Neural crest cell (in vitro differentiated cells): ENCODE data around the gene GLRA2. TPM values are rescaled to one million over a fixed set of nuclear protein-coding genes. Genes with fewer than 3 reads are reported as not detected.
"Not testable (repeated sequence)": the region's sequence is repeated elsewhere in the genome, so short reads cannot be mapped to it uniquely, and the experiment has no call there.

Experiments used
- DNase-seq: peaks from one replicate; pipeline ENCODE4 v3.0.0; 2021; ENCODE audit warnings: low read depth, mixed read lengths, low spot score
- H3K27ac Mint-ChIP-seq: one replicate; pipeline ENCODE4 v1.8.0; 2021; ENCODE audit warnings: mild to moderate bottlenecking, mixed read lengths; ENCODE audit not compliant: unreplicated experiment
- H3K27me3 Mint-ChIP-seq: 2 replicates; pipeline ENCODE4 v1.8.0; 2021; ENCODE audit warnings: low read depth, mild to moderate bottlenecking, mixed read lengths
- H3K36me3 Mint-ChIP-seq: 2 replicates; pipeline ENCODE4 v1.8.0; 2021; ENCODE audit warnings: low read depth, mild to moderate bottlenecking, mixed read lengths
- H3K4me1 Mint-ChIP-seq: 2 replicates; pipeline ENCODE4 v1.8.0; 2021; ENCODE audit warnings: mixed read lengths
- H3K4me3 Mint-ChIP-seq: one replicate; pipeline ENCODE4 v1.8.0; 2021; ENCODE audit warnings: mild to moderate bottlenecking, mixed read lengths
- H3K9me3 Mint-ChIP-seq: 2 replicates; pipeline ENCODE4 v1.8.0; 2021; ENCODE audit warnings: mixed read lengths
- CTCF ChIP-seq: fragments of 200-600 bp; sonication (generic); conservative IDR thresholded peaks from 2 replicates; pipeline ENCODE4 v1.5.0; 2021; ENCODE audit warnings: antibody characterized with exemption, mild to moderate bottlenecking
- total RNA-seq: library from RNA; stranded (reverse); gene quantifications from 2 replicates; pipeline ENCODE4 v1.2.1, GENCODE V29; 2021

Gene GLRA2
- total RNA-seq, 1 donor from 2014 or later = 1.3 TPM

GRCh38 chrX:14675500-14675899 is 146.2 kb downstream of the GLRA2 start:
- TF ChIP-seq CTCF = no peak
- peaks cover 17% of the 10 kb centered on the region for H3K9me3 Mint-ChIP-seq

DNA sequence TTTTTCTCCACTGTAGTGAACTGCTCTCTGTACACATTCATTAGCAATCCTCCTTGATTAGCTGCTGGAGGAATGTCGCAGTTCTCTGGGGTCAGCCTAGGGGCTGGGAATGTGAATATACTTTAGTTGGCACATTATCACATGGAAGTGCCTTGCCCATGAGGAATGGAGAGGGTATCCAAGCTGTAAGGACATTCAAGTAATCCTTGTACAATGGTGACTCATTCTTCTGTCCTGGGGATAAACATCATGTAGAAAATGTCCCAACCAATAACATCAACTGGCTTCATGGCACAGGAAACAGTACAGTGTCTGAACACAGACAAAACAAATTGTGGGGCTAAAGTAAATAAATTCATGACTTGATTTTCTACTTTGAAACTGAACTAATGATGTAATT is 147.1 kb downstream of the GLRA2 start:
- Mint-ChIP-seq H3K27me3 (no peaks in the 10 kb centered on the region), H3K4me1 (no peaks in the 10 kb centered on the region), H3K9me3 (peaks cover 21% of the 10 kb centered on the region), H3K27ac (no peak overlapping the region), H3K36me3 (peaks cover 6% of the 10 kb centered on the region), H3K4me3 (no peak overlapping the region)
- DNase-seq = no peak
- TF ChIP-seq CTCF = no peak

More at GRCh38 chrX:14675500-14675899, 146.2 kb downstream of the GLRA2 start:
- H3K4me1 Mint-ChIP-seq = no peaks in the 10 kb centered on the region
- no peak overlapping the region for H3K4me3 Mint-ChIP-seq
- no peak overlapping the region for H3K27ac Mint-ChIP-seq
- H3K36me3 Mint-ChIP-seq = peaks cover 8% of the 10 kb centered on the region
- H3K27me3 Mint-ChIP-seq = no peaks in the 10 kb centered on the region
- no peak for DNase-seq

DNA sequence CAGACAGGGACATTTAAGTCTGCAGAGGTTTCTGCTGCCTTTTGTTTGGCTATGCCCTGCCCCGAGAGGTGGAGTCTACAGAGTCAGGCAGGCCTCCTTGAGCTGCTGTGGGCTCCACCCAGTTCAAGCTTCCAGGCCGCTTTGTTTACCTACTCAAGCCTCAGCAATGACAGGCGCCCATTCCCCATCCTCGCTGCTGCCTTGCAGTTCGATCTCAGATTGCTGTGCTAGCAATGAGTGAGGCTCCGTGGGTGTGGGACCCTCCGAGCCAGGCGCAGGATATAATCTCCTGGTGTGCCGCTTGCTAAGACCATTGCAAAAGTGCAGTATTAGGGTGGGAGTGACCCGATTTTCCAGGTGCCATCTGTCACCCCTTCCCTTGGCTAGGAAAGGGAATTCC is 159.0 kb downstream of the GLRA2 start:
- H3K4me1 Mint-ChIP-seq, H3K9me3 Mint-ChIP-seq, H3K4me3 Mint-ChIP-seq, H3K27ac Mint-ChIP-seq, H3K27me3 Mint-ChIP-seq, DNase-seq: not testable (repeated sequence)
- peaks cover 18% of the 10 kb centered on the region for H3K36me3 Mint-ChIP-seq

DNA sequence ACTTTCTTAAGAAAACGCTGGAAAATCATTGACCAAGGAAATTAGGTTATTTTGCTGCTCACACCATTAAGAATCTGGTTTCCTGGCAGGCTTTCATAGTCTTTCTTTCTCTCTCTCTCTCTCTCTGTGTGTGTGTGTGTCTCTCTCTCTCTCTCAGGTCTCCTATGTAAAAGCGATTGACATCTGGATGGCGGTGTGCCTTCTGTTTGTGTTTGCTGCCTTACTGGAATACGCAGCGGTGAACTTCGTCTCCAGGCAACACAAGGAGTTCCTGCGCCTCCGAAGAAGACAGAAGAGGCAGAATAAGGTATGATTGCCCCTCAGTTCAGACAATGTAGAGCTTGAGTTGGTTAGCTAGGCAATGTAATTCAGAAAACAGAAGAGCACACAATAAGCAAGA is 161.2 kb downstream of the GLRA2 start:
- TF ChIP-seq CTCF = no peak
- H3K4me3 Mint-ChIP-seq = no peak overlapping the region
- no peak overlapping the region for H3K27ac Mint-ChIP-seq
- no peaks in the 10 kb centered on the region for H3K27me3 Mint-ChIP-seq
- peaks cover 5% of the 10 kb centered on the region for H3K4me1 Mint-ChIP-seq
- no peak for DNase-seq
- peaks cover 7% of the 10 kb centered on the region for H3K9me3 Mint-ChIP-seq
- H3K36me3 Mint-ChIP-seq = peaks cover 18% of the 10 kb centered on the region

- DNase-seq = no peak
- Mint-ChIP-seq H3K36me3 (peaks cover 8% of the 10 kb centered on the region), H3K9me3 (peaks cover 13% of the 10 kb centered on the region), H3K27ac (no peak overlapping the region), H3K4me3 (no peak overlapping the region), H3K27me3 (no peaks in the 10 kb centered on the region), H3K4me1 (peaks cover 5% of the 10 kb centered on the region)
- no peak for TF ChIP-seq CTCF
Measured at GRCh38 chrX:14694611-14695010, 165.3 kb downstream of the GLRA2 start.

DNA sequence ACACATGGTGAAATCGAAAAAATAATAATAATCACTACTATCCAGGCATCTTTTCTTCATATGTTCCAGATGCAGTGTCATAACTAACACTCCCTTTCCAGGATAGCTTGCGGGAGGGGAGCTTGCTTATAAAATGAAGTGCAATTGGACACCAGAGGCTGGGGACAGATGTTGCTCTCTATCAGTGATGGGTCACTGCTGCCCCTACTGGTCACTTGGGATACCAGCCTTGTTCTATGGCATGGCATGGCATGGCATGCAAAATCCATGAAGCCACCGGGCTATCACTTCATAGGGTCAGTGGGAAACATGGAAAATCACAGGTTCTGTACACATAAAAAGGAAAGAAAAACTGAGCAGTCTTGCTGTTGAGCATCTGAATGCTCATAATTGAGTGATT is 168.1 kb downstream of the GLRA2 start:
- no peaks in the 10 kb centered on the region for H3K4me1 Mint-ChIP-seq
- peak; percentile 21 for DNase-seq
- TF ChIP-seq CTCF = peak; percentile 55
- H3K27ac Mint-ChIP-seq = no peak overlapping the region
- no peaks in the 10 kb centered on the region for H3K27me3 Mint-ChIP-seq
- H3K9me3 Mint-ChIP-seq = peaks cover 11% of the 10 kb centered on the region
- no peak overlapping the region for H3K4me3 Mint-ChIP-seq
- peaks cover 4% of the 10 kb centered on the region for H3K36me3 Mint-ChIP-seq
